Stimulated activated CD8-positive, alpha-beta memory T cell treated with anti-CD3 and anti-CD28 coated beads, Interleukin-7, amount 100 ng/mL, for 4 hours (primary cell): ENCODE results near the gene SPDYE5.
"Not testable (repeated sequence)": the region's sequence is repeated elsewhere in the genome, so short reads cannot be mapped to it uniquely, and the experiment has no call there.

Experiments used
- DNase-seq, 2 donors: peaks; one replicate each; pipeline ENCODE4 v3.0.0-alpha.2; 2020; ENCODE audit warnings: low read depth in 2 of 2

The SPDYE5 gene

GRCh38 chr7:75492020-75492419 is at the start of gene SPDYE5:
SPDYE5 (plus strand) TSS chr7:75492320; CDS start chr7:75494048, 1,728 bp downstream.
- DNase-seq, result not testable (repeated sequence)

- DNase-seq, result not testable (repeated sequence)
These were observed 49.5 kb upstream of the SPDYE5 start for GRCh38 chr7:75442465-75443111.

- DNase-seq, result not testable (repeated sequence)
These were observed 42.2 kb upstream of the SPDYE5 start for GRCh38 chr7:75449946-75450345.

GRCh38 chr7:75452494-75452955 is 39.6 kb upstream of the SPDYE5 start:
- DNase-seq, result not testable (repeated sequence)

GRCh38 chr7:75456403-75456802 is 35.7 kb upstream of the SPDYE5 start:
- DNase-seq, result not testable (repeated sequence)

GRCh38 chr7:75458034-75458433 is 34.1 kb upstream of the SPDYE5 start:
- DNase-seq, result not testable (repeated sequence)

GRCh38 chr7:75460541-75460940 is 31.6 kb upstream of the SPDYE5 start:
- DNase-seq, result not testable (repeated sequence)

GRCh38 chr7:75470166-75470565 is 22.0 kb upstream of the SPDYE5 start:
- DNase-seq, result not testable (repeated sequence)

GRCh38 chr7:75477457-75477856 is 14.7 kb upstream of the SPDYE5 start:
- DNase-seq, result not testable (repeated sequence)

GRCh38 chr7:75480313-75480712 is 11.8 kb upstream of the SPDYE5 start:
- not testable (repeated sequence) for DNase-seq

- not testable (repeated sequence) for DNase-seq
These were observed 6.7 kb upstream of the SPDYE5 start for GRCh38 chr7:75485355-75485978.

GRCh38 chr7:75485979-75486643 is 6.0 kb upstream of the SPDYE5 start, which contains the start of gene POM121C:
POM121C (minus strand) TSS chr7:75486299; CDS start chr7:75441496, 44,803 bp downstream.
- DNase-seq, result peak; percentile 78 to 85

GRCh38 chr7:75509033-75509432 is 16.9 kb downstream of the SPDYE5 start:
- not testable (repeated sequence) for DNase-seq

- DNase-seq, result not testable (repeated sequence)
These were observed 26.7 kb downstream of the SPDYE5 start for GRCh38 chr7:75518842-75519241.

- not testable (repeated sequence) for DNase-seq
These were observed 29.6 kb downstream of the SPDYE5 start for GRCh38 chr7:75521727-75522126.

GRCh38 chr7:75527224-75527722 is 35.2 kb downstream of the SPDYE5 start:
- DNase-seq, result peak in 1 of 2 donors; percentile 0

GRCh38 chr7:75531359-75531821 is 39.3 kb downstream of the SPDYE5 start:
- no peak for DNase-seq

- no peak for DNase-seq
These were observed 40.5 kb downstream of the SPDYE5 start for GRCh38 chr7:75532639-75533038.

- no peak for DNase-seq
These were observed 41.8 kb downstream of the SPDYE5 start for GRCh38 chr7:75533926-75534325.

GRCh38 chr7:75534727-75535307 is 42.7 kb downstream of the SPDYE5 start:
- DNase-seq, result no peak

- DNase-seq, result no peak
These were observed 44.4 kb downstream of the SPDYE5 start for GRCh38 chr7:75536491-75536890.
